ENCODE results near the gene TJP2.

Gene TJP2

GRCh38 chr9:69191231-69191630, 17.2 kb downstream of the TJP2 start:
- DNase-seq (ENCODE audit: insufficient read length, low spot score) = no peak
- FAIRE-seq = no peak
- TF ChIP-seq CTCF (IDR thresholded peaks at IDR 0.05; ENCODE audit: insufficient read depth, missing control alignments) = no peak

DNA sequence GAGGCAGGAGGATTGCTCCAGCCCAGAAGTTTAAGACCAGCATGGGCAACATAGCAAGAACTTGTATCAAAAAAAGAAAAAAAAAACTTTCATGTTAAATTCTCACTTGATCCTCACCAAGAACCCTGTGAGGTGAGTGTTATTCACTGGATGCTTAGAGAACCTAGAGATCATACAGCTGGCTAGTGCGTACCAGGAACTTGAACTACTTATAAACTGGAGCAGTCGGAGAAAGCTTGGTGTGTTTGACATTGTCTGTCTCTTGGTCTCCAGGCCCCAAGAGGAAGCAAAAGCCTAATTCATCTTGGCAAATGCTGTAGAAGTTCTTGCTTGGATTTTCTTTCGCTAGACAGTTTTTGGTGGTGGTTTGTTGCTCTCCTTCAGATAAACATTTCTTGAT, 18.1 kb downstream of the TJP2 start:
- no peak for FAIRE-seq
- no peak for TF ChIP-seq CTCF (IDR thresholded peaks at IDR 0.05; ENCODE audit: insufficient read depth, missing control alignments)
- no peak for DNase-seq (ENCODE audit: insufficient read length, low spot score)

GRCh38 chr9:69193685-69194032, 19.6 kb downstream of the TJP2 start:
- DNase-seq (ENCODE audit: insufficient read length, low spot score) (no peak), FAIRE-seq (no peak)
- TF ChIP-seq CTCF (IDR thresholded peaks at IDR 0.05; ENCODE audit: insufficient read depth, missing control alignments) = peak; percentile 38

- TF ChIP-seq CTCF (IDR thresholded peaks at IDR 0.05; ENCODE audit: insufficient read depth, missing control alignments) = no peak
- DNase-seq (ENCODE audit: insufficient read length, low spot score) = no peak
These were observed 20.8 kb downstream of the TJP2 start for GRCh38 chr9:69194702-69195418.

GRCh38 chr9:69195668-69196067, 21.6 kb downstream of the TJP2 start:
- FAIRE-seq (no peak), DNase-seq (ENCODE audit: insufficient read length, low spot score) (no peak)
- TF ChIP-seq CTCF (IDR thresholded peaks at IDR 0.05; ENCODE audit: insufficient read depth, missing control alignments) = no peak

More at GRCh38 chr9:69194702-69195418, 20.8 kb downstream of the TJP2 start:
- no peak for FAIRE-seq

DNA sequence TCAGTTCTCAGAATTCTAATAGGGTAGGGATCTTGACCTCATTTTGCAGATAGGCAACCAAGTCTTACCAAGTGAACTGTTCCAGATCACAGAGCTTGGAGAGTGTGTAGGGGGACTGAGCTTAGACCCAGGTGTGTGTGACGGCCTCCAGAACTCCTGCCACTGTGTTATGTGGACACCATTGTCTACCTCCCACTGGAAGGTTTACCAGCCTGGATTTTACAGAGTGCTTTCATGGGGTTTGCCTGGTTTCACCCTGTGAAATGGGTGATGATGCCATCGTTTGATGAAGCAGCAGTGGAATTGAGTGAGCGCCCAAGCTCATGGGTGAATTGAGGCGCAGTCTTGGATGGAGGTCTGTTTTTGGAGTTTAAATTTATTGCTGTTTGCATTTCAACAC, 23.6 kb downstream of the TJP2 start:
- no peak for FAIRE-seq
- no peak for TF ChIP-seq CTCF (IDR thresholded peaks at IDR 0.05; ENCODE audit: insufficient read depth, missing control alignments)

GRCh38 chr9:69198521-69199220, 24.6 kb downstream of the TJP2 start:
- no peak for FAIRE-seq
- TF ChIP-seq CTCF (IDR thresholded peaks at IDR 0.05; ENCODE audit: insufficient read depth, missing control alignments) = no peak
- DNase-seq (ENCODE audit: insufficient read length, low spot score) = no peak

More for the DNA sequence above, 23.6 kb downstream of the TJP2 start:
- no peak for DNase-seq (ENCODE audit: insufficient read length, low spot score)

Measured in D721Med (cell line).